Measurements from ENCODE around the gene RAE1. TPM values are rescaled to one million over a fixed set of nuclear protein-coding genes. Genes with fewer than 3 reads are reported as not detected.
"Not testable (repeated sequence)": the region's sequence is repeated elsewhere in the genome, so short reads cannot be mapped to it uniquely, and the experiment has no call there.

Gene RAE1
- total RNA-seq, 1 experiment from 2014 or later: 59.6 TPM

DNA sequence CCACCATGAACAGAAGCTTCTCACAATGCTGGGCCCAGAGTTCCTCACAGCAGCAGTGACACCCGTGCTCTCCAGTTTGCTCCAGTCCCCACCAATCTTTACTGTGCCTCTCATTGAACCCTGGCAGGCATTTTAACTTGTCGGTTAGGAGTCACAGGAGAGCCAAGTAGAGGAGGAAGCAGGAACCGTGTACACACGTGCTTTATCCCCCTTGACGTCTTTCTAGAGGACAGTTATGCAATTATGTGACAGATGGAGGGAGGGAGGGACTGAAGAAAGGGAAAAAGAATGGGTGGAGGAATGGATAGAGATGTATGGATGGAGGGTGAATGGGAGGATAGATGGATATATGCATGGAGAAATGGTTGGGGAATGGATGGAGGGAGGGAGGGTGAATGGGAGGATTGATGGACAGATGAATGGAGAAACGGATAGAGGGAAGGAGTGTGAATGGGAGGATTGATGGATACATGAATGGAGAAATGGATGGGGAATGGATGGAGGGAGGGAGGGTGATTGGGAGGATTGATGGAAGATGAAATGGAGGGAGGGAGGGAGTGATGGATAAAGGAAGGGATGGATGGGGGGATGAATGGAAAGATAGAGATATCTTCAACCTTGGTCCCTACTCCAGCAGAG, 66.1 kb downstream of the RAE1 start:
- Histone ChIP-seq H3K9me2 (replicated peaks; ENCODE audit: insufficient read depth, low read length) (no peaks in the 10 kb centered on the region), H2AFZ (ENCODE audit: low read length) (no peak overlapping the region), H3K79me2 (ENCODE audit: low read length) (no peaks in the 10 kb centered on the region), H3K36me3 (ENCODE audit: insufficient read depth, low read length) (no peaks in the 10 kb centered on the region), H3K27me3 (ENCODE audit: low read length) (no peaks in the 10 kb centered on the region), H3K4me2 (ENCODE audit: low read depth, low read length, poor library complexity, severe bottlenecking) (no peak overlapping the region), H3K9ac (ENCODE audit: low read length) (no peak overlapping the region), H3K4me3 (ENCODE audit: low read length) (no peak overlapping the region), H3K4me1 (ENCODE audit: low read length) (no peaks in the 10 kb centered on the region), H3K27ac (ENCODE audit: low read length) (no peak overlapping the region), H3K9me3 (ENCODE audit: low read length) (no peaks in the 10 kb centered on the region), H4K20me1 (ENCODE audit: insufficient read depth, low read depth, low read length) (no peaks in the 10 kb centered on the region)
- DNase-seq: no peak

DNA sequence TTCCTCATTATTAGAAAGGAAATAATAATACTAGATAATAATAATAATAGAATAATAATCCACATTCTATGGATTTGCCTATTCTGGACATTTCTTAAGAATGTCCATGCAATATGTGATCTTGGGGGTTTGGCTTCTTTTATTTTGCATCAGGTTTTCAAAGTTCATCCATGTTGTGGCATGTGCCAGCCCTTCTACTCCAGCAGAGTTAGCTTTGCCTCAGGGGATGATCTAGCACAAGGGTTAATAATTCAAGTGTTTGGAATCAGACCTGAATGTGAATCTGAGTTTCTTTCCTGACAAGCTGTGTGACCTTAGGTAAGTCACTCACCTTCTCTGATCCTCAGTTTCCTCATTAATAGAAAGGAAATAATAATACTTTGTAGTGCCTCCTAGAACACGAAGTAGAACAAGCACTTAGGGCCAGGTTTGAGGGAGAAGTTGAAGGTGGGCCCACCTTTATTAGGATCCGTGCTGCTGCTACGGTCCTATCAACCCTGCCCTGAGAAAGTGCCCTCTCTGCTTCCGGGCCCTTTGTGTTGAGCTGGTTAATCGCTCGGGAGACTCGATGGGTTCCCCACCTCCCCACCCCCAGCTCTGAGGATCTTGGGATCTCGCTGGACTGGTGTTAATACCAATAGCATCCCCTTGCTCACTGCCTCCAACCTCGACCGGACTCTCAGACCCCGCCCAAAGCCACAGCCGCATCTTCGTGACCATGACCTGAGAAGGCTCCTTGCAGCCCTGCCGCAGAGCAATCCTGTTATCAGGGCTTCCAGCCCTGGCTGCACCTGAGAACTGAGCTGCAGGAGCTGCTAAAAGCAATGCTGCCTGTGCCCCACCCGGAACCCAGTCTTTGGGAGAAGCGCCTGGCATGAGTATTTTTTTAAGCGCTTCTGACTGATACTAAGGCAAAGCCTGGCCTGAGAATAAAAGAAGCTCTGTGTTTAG, 67.0 kb downstream of the RAE1 start:
- Histone ChIP-seq H3K9ac (ENCODE audit: low read length) (no peak overlapping the region), H3K4me2 (ENCODE audit: low read depth, low read length, poor library complexity, severe bottlenecking) (no peak overlapping the region), H3K9me3 (ENCODE audit: low read length) (no peaks in the 10 kb centered on the region), H4K20me1 (ENCODE audit: insufficient read depth, low read depth, low read length) (no peaks in the 10 kb centered on the region), H3K36me3 (ENCODE audit: insufficient read depth, low read length) (no peaks in the 10 kb centered on the region), H2AFZ (ENCODE audit: low read length) (no peak overlapping the region), H3K9me2 (replicated peaks; ENCODE audit: insufficient read depth, low read length) (no peaks in the 10 kb centered on the region), H3K79me2 (ENCODE audit: low read length) (no peaks in the 10 kb centered on the region), H3K27ac (ENCODE audit: low read length) (no peak overlapping the region), H3K27me3 (ENCODE audit: low read length) (no peaks in the 10 kb centered on the region), H3K4me1 (ENCODE audit: low read length) (no peaks in the 10 kb centered on the region), H3K4me3 (ENCODE audit: low read length) (no peak overlapping the region)
- DNase-seq: no peak

DNA sequence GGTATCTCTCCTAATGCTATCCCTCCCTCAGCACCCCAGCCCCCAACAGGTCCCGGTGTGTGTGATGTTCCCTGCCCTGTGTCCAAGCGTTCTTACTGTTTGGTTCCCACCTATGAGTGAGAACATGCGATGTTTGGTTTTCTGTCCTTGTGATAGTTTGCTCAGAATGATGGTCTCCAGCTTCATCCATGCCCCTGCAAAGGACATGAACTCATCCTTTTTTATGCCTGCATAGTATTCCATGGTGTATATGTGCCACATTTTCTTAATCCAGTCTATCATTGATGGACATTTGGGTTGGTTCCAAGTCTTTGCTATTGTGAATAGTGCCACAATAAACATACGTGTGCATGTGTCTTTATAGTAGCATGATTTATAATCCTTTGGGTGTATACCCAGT, 68.4 kb downstream of the RAE1 start:
- H3K79me2 ChIP-seq (ENCODE audit: low read length); H2AFZ ChIP-seq (ENCODE audit: low read length); H3K9me2 ChIP-seq (replicated peaks; ENCODE audit: insufficient read depth, low read length); H3K9me3 ChIP-seq (ENCODE audit: low read length); H3K4me1 ChIP-seq (ENCODE audit: low read length); H3K36me3 ChIP-seq (ENCODE audit: insufficient read depth, low read length); H3K4me3 ChIP-seq (ENCODE audit: low read length); DNase-seq; H4K20me1 ChIP-seq (ENCODE audit: insufficient read depth, low read depth, low read length); H3K27ac ChIP-seq (ENCODE audit: low read length); H3K27me3 ChIP-seq (ENCODE audit: low read length); H3K9ac ChIP-seq (ENCODE audit: low read length); H3K4me2 ChIP-seq (ENCODE audit: low read depth, low read length, poor library complexity, severe bottlenecking): not testable (repeated sequence)

DNA sequence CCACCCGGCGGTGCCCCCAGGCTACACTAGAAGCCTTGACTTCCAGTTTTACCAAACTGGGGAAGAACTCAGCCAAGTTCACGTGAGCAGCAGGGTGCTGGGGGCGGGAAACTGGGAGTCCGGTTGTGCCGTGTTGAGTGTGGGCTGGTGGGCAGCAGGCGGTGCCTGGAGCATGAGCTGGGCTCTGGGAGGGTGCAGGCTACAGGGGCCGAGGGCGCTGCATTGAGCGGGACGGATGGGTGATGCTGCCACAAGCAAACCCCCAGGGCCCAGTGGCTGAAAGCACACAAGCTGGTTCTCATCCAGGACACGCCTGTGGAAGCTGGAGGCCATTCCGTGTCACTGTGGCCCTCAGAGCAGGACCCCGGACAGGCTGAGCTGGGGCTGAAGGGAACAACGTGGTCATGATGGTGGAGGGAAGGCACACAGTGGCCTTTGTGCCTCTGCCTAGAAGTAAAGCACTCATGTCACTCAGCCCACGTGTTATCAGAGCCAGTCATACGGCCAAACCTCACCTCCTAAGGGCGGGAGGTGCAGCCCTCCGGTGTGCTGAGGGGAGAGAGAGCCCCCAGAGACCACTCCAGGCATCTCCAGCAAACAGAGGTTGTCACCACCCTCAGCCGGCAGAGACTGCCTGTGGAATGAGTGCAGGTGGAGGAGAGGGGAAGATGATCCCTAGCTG, 69.7 kb downstream of the RAE1 start:
- no peaks in the 10 kb centered on the region for H3K27me3 ChIP-seq (ENCODE audit: low read length)
- H3K9me3 ChIP-seq (ENCODE audit: low read length): no peaks in the 10 kb centered on the region
- no peak overlapping the region for H3K4me2 ChIP-seq (ENCODE audit: low read depth, low read length, poor library complexity, severe bottlenecking)
- H3K27ac ChIP-seq (ENCODE audit: low read length): no peak overlapping the region
- H3K9ac ChIP-seq (ENCODE audit: low read length): no peak overlapping the region
- DNase-seq: no peak
- H3K9me2 ChIP-seq (replicated peaks; ENCODE audit: insufficient read depth, low read length): no peaks in the 10 kb centered on the region
- no peaks in the 10 kb centered on the region for H3K36me3 ChIP-seq (ENCODE audit: insufficient read depth, low read length)
- peaks cover 13% of the 10 kb centered on the region for H3K4me1 ChIP-seq (ENCODE audit: low read length)
- no peak overlapping the region for H2AFZ ChIP-seq (ENCODE audit: low read length)
- H3K4me3 ChIP-seq (ENCODE audit: low read length): no peak overlapping the region
- H3K79me2 ChIP-seq (ENCODE audit: low read length): no peaks in the 10 kb centered on the region
- H4K20me1 ChIP-seq (ENCODE audit: insufficient read depth, low read depth, low read length): no peaks in the 10 kb centered on the region

DNA sequence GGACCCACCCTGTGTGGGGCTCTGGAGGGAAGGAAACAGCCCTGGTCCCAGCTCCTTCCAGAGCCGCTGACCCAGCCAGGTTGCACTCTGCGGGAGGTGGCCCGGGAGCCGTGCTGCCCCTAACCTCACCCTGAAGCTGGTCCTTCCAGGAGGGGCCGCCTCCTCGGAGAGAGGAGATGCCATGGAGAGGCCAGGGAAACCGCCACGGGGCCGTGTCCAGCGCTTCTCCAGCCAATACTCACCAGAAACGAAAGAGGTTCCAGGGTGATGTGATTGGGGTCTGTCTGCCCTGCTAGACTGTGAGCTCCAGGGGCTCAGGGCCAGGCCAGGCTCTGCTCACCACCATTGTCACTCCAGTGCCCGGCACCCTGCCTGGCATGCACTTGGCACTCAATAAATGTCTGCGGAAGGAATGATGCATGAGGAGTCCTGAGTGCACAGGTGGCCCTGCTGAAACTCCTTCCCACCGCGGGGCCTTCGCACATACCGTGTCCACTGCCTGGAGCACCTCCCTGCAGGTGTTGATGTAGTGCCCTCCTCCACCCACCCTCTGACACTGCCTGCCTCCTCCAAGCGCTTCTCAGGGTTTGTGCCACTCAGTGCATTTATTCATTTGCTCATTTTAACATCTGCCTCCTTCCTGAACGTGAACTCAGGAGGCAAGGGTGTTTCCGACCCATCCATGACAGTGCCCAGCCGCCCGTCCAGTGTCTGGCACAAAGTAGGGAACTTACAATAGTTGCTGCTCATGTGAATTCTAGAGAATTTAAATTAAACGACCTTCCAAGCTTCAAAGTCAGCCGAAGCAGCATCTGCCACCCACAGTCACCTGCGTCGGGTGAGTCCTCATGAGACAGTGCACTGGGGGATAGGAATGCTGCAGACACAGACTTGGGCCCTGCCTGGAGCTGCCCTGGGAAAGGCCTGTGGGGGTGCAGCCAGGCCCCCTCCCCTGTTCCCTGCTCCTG, 70.5 kb downstream of the RAE1 start:
- no peaks in the 10 kb centered on the region for H3K79me2 ChIP-seq (ENCODE audit: low read length)
- H3K4me3 ChIP-seq (ENCODE audit: low read length): no peak overlapping the region
- H4K20me1 ChIP-seq (ENCODE audit: insufficient read depth, low read depth, low read length): no peaks in the 10 kb centered on the region
- no peak overlapping the region for H3K27ac ChIP-seq (ENCODE audit: low read length)
- H3K9me2 ChIP-seq (replicated peaks; ENCODE audit: insufficient read depth, low read length): no peaks in the 10 kb centered on the region
- H3K9me3 ChIP-seq (ENCODE audit: low read length): no peaks in the 10 kb centered on the region
- H3K4me2 ChIP-seq (ENCODE audit: low read depth, low read length, poor library complexity, severe bottlenecking): no peak overlapping the region
- peaks cover 21% of the 10 kb centered on the region for H3K4me1 ChIP-seq (ENCODE audit: low read length)
- no peaks in the 10 kb centered on the region for H3K27me3 ChIP-seq (ENCODE audit: low read length)
- DNase-seq: no peak
- H2AFZ ChIP-seq (ENCODE audit: low read length): no peak overlapping the region
- no peaks in the 10 kb centered on the region for H3K36me3 ChIP-seq (ENCODE audit: insufficient read depth, low read length)
- H3K9ac ChIP-seq (ENCODE audit: low read length): no peak overlapping the region

DNA sequence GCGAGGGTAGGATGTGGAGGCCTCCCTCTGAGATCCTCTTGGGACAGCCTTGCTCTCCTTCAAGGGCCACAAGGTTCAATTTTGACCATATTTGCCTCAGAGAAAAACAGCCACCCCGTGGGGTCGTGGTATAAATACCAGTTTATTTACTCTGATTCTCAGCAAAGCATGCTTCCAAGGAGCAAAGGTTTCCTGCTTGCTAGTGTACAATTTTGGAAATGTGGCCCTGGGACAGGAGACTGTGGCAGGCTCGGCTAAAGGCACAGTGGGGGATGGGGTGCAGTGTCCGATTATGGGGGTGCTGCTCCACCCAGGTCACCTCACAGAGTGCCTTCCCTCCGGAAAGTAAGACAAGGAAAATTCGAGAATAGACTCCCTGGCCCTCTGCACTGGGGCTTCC, 71.2 kb downstream of the RAE1 start:
- DNase-seq: no peak
- H3K4me1 ChIP-seq (ENCODE audit: low read length): peaks cover 27% of the 10 kb centered on the region
- H3K9ac ChIP-seq (ENCODE audit: low read length): no peak overlapping the region
- no peak overlapping the region for H3K4me3 ChIP-seq (ENCODE audit: low read length)
- no peak overlapping the region for H2AFZ ChIP-seq (ENCODE audit: low read length)
- no peaks in the 10 kb centered on the region for H3K36me3 ChIP-seq (ENCODE audit: insufficient read depth, low read length)
- no peak overlapping the region for H3K4me2 ChIP-seq (ENCODE audit: low read depth, low read length, poor library complexity, severe bottlenecking)
- H3K79me2 ChIP-seq (ENCODE audit: low read length): no peaks in the 10 kb centered on the region
- H4K20me1 ChIP-seq (ENCODE audit: insufficient read depth, low read depth, low read length): no peaks in the 10 kb centered on the region
- H3K9me3 ChIP-seq (ENCODE audit: low read length): no peaks in the 10 kb centered on the region
- no peaks in the 10 kb centered on the region for H3K9me2 ChIP-seq (replicated peaks; ENCODE audit: insufficient read depth, low read length)
- H3K27ac ChIP-seq (ENCODE audit: low read length): no peak overlapping the region
- no peaks in the 10 kb centered on the region for H3K27me3 ChIP-seq (ENCODE audit: low read length)

DNA sequence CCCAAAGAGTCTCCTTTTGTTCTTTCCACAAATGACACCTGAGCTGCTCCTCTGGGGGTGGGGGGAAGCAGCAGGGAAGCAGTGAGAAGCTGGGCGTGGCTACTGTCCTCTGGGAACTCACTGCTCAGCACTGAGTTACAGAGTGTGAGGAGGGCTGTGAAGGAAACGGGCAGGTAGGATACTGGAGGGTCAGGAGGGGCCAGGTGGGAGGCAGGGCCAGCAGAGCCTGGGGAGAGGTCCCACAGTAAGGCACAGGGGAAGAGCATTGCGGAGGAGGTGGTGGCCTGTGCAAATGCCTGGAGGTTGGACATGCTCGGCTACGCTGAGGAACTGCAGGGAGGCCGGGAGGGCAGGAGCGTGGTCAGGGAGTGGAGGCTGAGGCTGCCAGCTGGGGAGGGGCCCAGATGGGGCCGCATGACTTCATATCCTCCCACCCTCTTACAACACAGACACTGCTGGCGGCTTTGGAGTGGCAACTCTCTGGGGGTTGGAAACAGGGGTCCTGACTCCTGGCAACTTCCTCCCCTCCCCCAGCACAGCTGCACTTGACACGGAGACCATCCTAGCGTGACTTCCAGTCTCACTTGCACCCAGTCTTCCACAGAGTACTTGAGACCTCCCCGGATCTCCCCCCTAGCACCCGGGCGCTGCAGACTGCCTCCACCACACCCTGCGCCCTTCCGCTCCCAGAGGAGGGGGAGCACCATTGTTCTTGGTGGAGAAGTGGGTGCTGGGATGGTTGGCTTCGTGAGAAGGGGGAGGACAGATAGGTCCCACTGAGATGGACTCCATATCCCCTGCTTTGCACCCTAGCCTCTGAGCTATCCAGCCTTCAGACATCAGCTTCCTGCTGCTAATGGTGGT, 74.3 kb downstream of the RAE1 start:
- no peaks in the 10 kb centered on the region for H3K79me2 ChIP-seq (ENCODE audit: low read length)
- DNase-seq: peak; percentile 56
- no peaks in the 10 kb centered on the region for H3K9me2 ChIP-seq (replicated peaks; ENCODE audit: insufficient read depth, low read length)
- peak overlapping the region; percentile 67 for H3K4me2 ChIP-seq (ENCODE audit: low read depth, low read length, poor library complexity, severe bottlenecking)
- H3K9ac ChIP-seq (ENCODE audit: low read length): peak overlapping the region; percentile 23
- no peaks in the 10 kb centered on the region for H4K20me1 ChIP-seq (ENCODE audit: insufficient read depth, low read depth, low read length)
- H3K4me1 ChIP-seq (ENCODE audit: low read length): peaks cover 48% of the 10 kb centered on the region
- no peak overlapping the region for H3K27ac ChIP-seq (ENCODE audit: low read length)
- H3K27me3 ChIP-seq (ENCODE audit: low read length): no peaks in the 10 kb centered on the region
- no peaks in the 10 kb centered on the region for H3K36me3 ChIP-seq (ENCODE audit: insufficient read depth, low read length)
- H2AFZ ChIP-seq (ENCODE audit: low read length): no peak overlapping the region
- H3K4me3 ChIP-seq (ENCODE audit: low read length): peak overlapping the region; percentile 42; the same call in 1 of the 2 replicates
- H3K9me3 ChIP-seq (ENCODE audit: low read length): no peaks in the 10 kb centered on the region
